Astrocyte (in vitro differentiated cells and primary cell): ENCODE measurements around the gene C14orf119.

Source experiments
- EZH2 ChIP-seq: IDR thresholded peaks from 2 replicates; pipeline ENCODE4 v1.6.1; 2012; ENCODE audit warnings: mild to moderate bottlenecking, low read length, inconsistent platforms; ENCODE audit not compliant: insufficient read depth
- TF ChIP-seq, protein P1 (sequence below): IDR thresholded peaks from 2 replicates; pipeline ENCODE4 v1.5.1; 2011; ENCODE audit warnings: low read depth, mild to moderate bottlenecking, inconsistent platforms, low read length, moderate library complexity; ENCODE audit not compliant: insufficient read depth

DNA sequence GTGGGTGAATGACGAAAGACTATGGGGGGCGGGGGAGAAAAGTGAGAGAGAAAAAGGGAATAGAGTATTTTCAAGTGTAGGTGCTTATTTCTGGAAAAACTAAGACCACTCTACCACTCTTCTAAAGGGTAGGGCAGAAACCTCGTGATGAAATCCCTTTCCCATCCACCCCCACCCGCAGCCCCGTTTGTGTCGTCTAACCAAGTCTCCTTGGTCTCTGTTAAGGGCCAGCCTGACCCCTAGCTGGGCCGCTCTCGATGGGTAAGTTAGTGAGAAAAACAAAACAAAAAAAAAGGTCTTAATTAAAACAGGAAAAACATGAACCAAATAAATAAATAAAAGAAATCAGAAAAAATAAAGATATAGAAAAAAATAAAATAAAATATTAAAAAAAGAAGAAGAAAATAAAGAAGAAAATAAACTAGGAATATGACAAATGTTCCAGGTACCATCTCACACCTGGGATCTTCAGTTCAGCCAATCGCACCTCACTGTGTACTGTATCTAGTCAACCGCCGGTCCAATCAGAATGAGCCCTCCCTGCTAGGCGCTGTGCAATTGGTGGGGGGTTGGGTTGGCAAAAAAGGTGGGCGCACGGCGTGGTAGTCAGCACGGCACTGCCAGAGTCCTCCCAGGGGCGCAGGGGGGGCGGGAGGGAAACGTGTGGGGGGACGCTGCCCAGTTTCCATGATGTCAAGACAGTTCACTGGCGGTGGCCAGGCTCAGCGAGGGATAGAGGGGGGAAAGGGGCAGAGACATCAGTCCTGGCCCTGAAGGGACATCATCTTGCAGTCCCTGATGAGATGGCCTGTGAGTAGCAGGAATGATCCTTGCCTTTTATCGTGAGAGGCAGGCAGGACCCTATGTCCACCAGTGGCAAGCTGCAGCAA lies 28.2 kb upstream of the C14orf119 start:
- TF ChIP-seq, protein P1, sequence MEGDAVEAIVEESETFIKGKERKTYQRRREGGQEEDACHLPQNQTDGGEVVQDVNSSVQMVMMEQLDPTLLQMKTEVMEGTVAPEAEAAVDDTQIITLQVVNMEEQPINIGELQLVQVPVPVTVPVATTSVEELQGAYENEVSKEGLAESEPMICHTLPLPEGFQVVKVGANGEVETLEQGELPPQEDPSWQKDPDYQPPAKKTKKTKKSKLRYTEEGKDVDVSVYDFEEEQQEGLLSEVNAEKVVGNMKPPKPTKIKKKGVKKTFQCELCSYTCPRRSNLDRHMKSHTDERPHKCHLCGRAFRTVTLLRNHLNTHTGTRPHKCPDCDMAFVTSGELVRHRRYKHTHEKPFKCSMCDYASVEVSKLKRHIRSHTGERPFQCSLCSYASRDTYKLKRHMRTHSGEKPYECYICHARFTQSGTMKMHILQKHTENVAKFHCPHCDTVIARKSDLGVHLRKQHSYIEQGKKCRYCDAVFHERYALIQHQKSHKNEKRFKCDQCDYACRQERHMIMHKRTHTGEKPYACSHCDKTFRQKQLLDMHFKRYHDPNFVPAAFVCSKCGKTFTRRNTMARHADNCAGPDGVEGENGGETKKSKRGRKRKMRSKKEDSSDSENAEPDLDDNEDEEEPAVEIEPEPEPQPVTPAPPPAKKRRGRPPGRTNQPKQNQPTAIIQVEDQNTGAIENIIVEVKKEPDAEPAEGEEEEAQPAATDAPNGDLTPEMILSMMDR: no peak
- TF ChIP-seq EZH2: no peak
